Hepatocyte (in vitro differentiated cells): ENCODE measurements around the gene GIPR. TPM values are rescaled to one million over a fixed set of nuclear protein-coding genes. Genes with fewer than 3 reads are reported as not detected.

Experiments used
- DNase-seq: peaks from one replicate; pipeline ENCODE4 v3.0.0-alpha.2; 2016; ENCODE audit warnings: low spot score
- H2AFZ ChIP-seq: fragments of 200-600 bp; sonication (generic); 2 replicates; pipeline ENCODE4 v1.6.0; 2016; ENCODE audit warnings: antibody characterized with exemption, mild to moderate bottlenecking
- H3K27ac ChIP-seq: fragments of 200-600 bp; sonication (generic); 2 replicates; pipeline ENCODE4 v1.5.1; 2016; ENCODE audit warnings: mild to moderate bottlenecking
- H3K27me3 ChIP-seq: fragments of 200-600 bp; sonication (generic); 2 replicates; pipeline ENCODE4 v1.6.1; 2016
- H3K36me3 ChIP-seq: fragments of 200-600 bp; sonication (generic); replicated peaks from 2 replicates; pipeline ENCODE4 v1.5.1; 2016; ENCODE audit warnings: low read depth; ENCODE audit not compliant: insufficient read depth
- H3K4me1 ChIP-seq: fragments of 200-600 bp; sonication (generic); 2 replicates; pipeline ENCODE4 v1.5.1; 2016; ENCODE audit warnings: mild to moderate bottlenecking, moderate library complexity; ENCODE audit not compliant: insufficient read depth
- H3K4me2 ChIP-seq: fragments of 200-600 bp; sonication (generic); 2 replicates; pipeline ENCODE4 v1.6.0; 2016
- H3K4me3 ChIP-seq: fragments of 200-600 bp; sonication (generic); 2 replicates; pipeline ENCODE4 v1.5.1; 2016; ENCODE audit warnings: mild to moderate bottlenecking
- H3K79me2 ChIP-seq: fragments of 200-600 bp; sonication (generic); 2 replicates; pipeline ENCODE4 v1.6.0; 2017; ENCODE audit warnings: mild to moderate bottlenecking
- H3K9me2 ChIP-seq: fragments of 200-600 bp; sonication (generic); replicated peaks from 2 replicates; pipeline ENCODE4 v1.6.0; 2017; ENCODE audit warnings: mild to moderate bottlenecking; ENCODE audit not compliant: insufficient read depth
- H3K9me3 ChIP-seq: fragments of 200-600 bp; sonication (generic); 2 replicates; pipeline ENCODE4 v1.5.1; 2016; ENCODE audit warnings: low read depth, mild to moderate bottlenecking
- H4K20me1 ChIP-seq: fragments of 200-600 bp; sonication (generic); 2 replicates; pipeline ENCODE4 v1.6.0; 2016; ENCODE audit warnings: mild to moderate bottlenecking; ENCODE audit not compliant: insufficient read depth, poor library complexity, severe bottlenecking
- CTCF ChIP-seq: fragments of 200-600 bp; sonication (generic); IDR thresholded peaks from 2 replicates; pipeline ENCODE4 v1.5.1; 2016; ENCODE audit warnings: antibody characterized with exemption, mild to moderate bottlenecking; ENCODE audit not compliant: poor library complexity
- EZH2 ChIP-seq: fragments of 200-600 bp; sonication (generic); IDR thresholded peaks from 2 replicates; pipeline ENCODE4 v1.6.1; 2016; ENCODE audit warnings: antibody characterized with exemption, mild to moderate bottlenecking, borderline replicate concordance
- EZH2phosphoT487 ChIP-seq: fragments of 200-600 bp; sonication (generic); IDR thresholded peaks from one replicate; pipeline ENCODE4 v1.6.1; 2018; ENCODE audit warnings: antibody characterized with exemption, mild to moderate bottlenecking, low read depth, moderate library complexity; ENCODE audit not compliant: unreplicated experiment, severe bottlenecking
- WGBS: methylation state at CpG from one replicate; pipeline ENCODE4 v1.1.6; 2016; ENCODE audit warnings: low lambda C conversion rate; ENCODE audit errors: missing lambda C conversion rate; 5-methylcytosine and 5-hydroxymethylcytosine counted together
- polyA plus RNA-seq: library from polyadenylated mRNA; unstranded; fragments of >200 nt; fragmentation: Nextera tagmentation; extraction: Ambion mirVana; gene quantifications from 2 replicates; pipeline ENCODE4 v1.2.1, GENCODE V29; 2016
- total RNA-seq: library from RNA; depleted of rRNA; stranded (reverse); fragments of >200 nt; gene quantifications from 2 replicates; pipeline ENCODE4 v1.2.3, GENCODE V29; 2014

Gene GIPR
- total and polyA plus RNA-seq, 2 experiments from 2014 or later: 2.7 to 5.6 TPM

GRCh38 chr19:45632468-45633196 is 35.4 kb upstream of the GIPR start:
- Histone ChIP-seq H3K79me2 (peaks cover 2% of the 10 kb centered on the region), H3K36me3 (no peaks in the 10 kb centered on the region), H3K4me1 (no peaks in the 10 kb centered on the region), H3K9me3 (no peaks in the 10 kb centered on the region), H3K4me3 (no peak overlapping the region), H3K4me2 (no peak overlapping the region), H2AFZ (no peak overlapping the region), H3K9me2 (no peaks in the 10 kb centered on the region), H4K20me1 (no peaks in the 10 kb centered on the region), H3K27me3 (no peaks in the 10 kb centered on the region), H3K27ac (no peak overlapping the region)
- WGBS: 47% methylated on average over 27 of the region's 27 CpGs
- no peak for TF ChIP-seq EZH2
- no peak for TF ChIP-seq EZH2phosphoT487
- no peak for TF ChIP-seq CTCF
- DNase-seq: peak; percentile 84

- Histone ChIP-seq H3K4me2 (no peak overlapping the region), H3K27me3 (no peaks in the 10 kb centered on the region), H4K20me1 (no peaks in the 10 kb centered on the region), H3K27ac (no peak overlapping the region), H3K4me1 (peaks cover 7% of the 10 kb centered on the region), H3K4me3 (no peak overlapping the region), H3K9me2 (no peaks in the 10 kb centered on the region), H3K36me3 (no peaks in the 10 kb centered on the region), H3K79me2 (peaks cover 2% of the 10 kb centered on the region), H2AFZ (no peak overlapping the region), H3K9me3 (no peaks in the 10 kb centered on the region)
- 94% methylated on average over 1 of the region's 1 CpG for WGBS
- DNase-seq: no peak
- TF ChIP-seq EZH2phosphoT487 (no peak), EZH2 (no peak), CTCF (no peak)
These were observed 31.7 kb upstream of the GIPR start for GRCh38 chr19:45636275-45636674.

DNA sequence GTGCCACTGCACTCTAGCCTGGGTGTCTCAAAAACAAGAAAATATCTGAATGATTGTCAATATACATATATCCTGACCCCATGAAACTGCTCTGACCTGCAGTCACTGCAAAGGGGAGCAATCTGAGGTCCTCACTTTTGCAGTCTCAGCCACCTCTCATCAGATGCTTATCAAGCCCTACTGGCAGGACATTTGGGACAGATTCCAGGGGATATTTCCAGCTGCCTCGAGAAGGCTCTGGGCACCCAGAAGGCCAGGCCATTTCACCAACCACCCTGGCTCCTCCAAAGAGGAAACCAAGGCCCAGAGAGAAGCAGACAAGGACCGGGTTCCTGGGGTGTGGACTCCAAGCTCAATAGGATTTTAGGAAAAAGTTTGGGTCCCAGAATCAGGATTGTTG is 31.1 kb upstream of the GIPR start:
- Histone ChIP-seq H4K20me1 (no peaks in the 10 kb centered on the region), H3K4me2 (no peak overlapping the region), H3K4me3 (no peak overlapping the region), H2AFZ (no peak overlapping the region), H3K27me3 (no peaks in the 10 kb centered on the region), H3K36me3 (no peaks in the 10 kb centered on the region), H3K9me2 (no peaks in the 10 kb centered on the region), H3K27ac (no peak overlapping the region), H3K4me1 (peaks cover 13% of the 10 kb centered on the region), H3K9me3 (no peaks in the 10 kb centered on the region), H3K79me2 (peaks cover 2% of the 10 kb centered on the region)
- DNase-seq: no peak
- no peak for TF ChIP-seq EZH2phosphoT487
- TF ChIP-seq EZH2: no peak
- TF ChIP-seq CTCF: no peak
- WGBS: 92% methylated on average over 2 of the region's 2 CpGs
